GM04504 (cell line): ENCODE data around the gene TPST1.
"Not testable (repeated sequence)": the region's sequence is repeated elsewhere in the genome, so short reads cannot be mapped to it uniquely, and the experiment has no call there.

Source experiments
- DNase-seq: peaks from one replicate; pipeline ENCODE4 v3.0.0-alpha.2; 2012; ENCODE audit warnings: low read depth

TPST1 gene

DNA sequence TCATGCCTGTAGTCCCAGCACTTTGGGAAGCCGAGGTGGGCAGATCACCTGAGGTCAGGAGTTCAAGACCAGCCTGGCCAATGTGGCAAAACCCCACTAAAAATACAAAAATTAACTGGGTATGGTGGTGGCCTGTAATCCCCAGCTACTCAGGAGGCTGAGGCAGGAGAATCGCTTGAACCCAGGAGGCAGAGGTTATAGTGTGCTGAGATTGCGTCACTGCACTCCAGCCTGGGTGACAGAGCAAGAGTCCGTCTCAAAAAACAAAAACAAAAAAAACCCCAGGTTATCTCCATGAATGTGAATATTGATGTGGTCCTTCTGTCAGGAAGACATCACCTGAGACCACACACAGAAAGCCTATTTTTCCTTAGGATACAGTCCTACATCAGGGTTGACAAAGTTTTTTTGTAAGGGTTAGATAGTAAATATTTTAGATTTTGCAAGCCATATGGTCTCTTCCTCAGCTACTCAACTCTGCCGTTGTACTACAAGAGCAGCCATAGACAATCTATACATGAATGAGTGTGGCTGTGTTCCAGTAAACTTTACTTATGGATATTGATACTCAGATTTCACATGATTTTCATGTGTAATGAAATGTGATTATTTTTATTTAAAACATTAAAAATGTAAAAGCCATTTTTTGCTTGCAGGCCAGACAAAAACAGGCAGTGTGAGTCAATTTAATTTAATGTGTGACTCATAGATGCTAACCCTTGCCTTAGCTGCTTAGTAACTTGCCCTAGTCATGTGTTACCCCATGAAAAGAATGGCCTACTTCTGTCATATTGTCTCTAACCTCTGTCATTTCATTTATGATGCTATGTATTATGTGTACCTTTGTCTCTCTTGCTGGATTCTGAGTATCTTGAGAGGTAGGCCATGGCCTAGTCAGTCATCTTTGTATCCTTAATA, 78.1 kb downstream of the TPST1 start:
- peak; percentile 56 for DNase-seq

DNA sequence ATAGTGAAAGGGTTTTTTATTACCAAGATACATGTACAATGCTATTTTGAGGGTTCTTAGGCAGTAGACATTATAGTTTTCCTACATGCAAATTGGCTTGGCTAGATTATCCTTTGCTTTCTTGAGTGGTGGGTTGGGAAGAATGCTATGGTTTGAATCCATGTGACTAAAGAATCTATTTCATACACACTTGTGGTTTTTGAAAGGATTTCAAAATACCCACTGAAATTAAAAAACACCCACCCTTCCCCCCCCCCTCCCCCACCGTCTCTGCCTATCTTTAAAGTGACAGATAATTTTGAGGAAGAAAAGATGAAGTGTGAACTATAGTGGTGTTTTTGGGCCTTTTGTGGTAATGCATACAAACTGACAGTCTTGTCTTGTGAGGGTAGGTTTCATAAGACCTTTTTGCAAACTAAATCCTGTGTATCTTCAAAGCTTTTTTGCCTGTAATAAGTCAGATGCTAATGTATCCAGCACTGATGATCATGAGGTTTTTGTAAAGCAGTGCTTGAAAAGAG, 90.9 kb downstream of the TPST1 start:
- DNase-seq: no peak

GRCh38 chr7:66296557-66296956, 91.4 kb downstream of the TPST1 start:
- no peak for DNase-seq

DNA sequence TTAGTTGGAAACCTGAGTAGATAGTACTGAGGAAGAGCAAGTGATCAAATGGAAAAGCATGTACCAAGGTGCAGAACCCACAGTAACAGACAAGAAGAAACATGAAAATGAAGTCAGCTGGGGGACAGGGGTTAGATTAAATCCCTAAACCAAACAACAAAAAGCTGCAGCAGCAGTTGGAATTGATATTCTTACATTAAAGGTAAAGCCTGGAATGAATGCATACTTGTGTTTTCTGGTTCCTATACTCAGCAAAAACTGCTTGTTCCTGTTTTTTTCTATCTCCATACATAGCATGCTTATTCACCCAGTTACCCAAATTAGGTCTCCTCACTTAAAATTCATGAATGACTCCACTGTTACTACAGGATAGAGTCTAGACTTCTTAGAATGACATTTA, 92.4 kb downstream of the TPST1 start:
- no peak for DNase-seq

DNA sequence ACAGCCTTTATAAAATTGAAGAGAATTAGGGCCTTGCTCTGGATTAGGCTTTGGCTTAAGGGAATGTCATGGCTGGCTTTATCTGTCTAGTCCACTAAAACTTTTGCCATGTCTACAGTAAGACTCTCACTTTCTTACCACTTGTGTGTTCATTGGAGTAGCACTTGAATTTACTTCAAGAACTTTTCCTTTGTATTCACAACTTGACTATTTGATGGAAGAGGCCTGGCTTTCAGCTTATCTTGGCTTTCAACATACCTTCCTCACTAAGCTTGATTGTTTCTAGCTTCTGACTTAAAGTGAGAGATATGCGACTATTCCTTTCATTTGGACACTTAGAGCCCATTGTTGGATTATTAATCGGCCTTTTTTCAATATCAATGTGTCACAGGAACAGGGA, 96.1 kb downstream of the TPST1 start:
- DNase-seq: no peak

GRCh38 chr7:66301737-66302136, 96.6 kb downstream of the TPST1 start:
- DNase-seq: no peak

DNA sequence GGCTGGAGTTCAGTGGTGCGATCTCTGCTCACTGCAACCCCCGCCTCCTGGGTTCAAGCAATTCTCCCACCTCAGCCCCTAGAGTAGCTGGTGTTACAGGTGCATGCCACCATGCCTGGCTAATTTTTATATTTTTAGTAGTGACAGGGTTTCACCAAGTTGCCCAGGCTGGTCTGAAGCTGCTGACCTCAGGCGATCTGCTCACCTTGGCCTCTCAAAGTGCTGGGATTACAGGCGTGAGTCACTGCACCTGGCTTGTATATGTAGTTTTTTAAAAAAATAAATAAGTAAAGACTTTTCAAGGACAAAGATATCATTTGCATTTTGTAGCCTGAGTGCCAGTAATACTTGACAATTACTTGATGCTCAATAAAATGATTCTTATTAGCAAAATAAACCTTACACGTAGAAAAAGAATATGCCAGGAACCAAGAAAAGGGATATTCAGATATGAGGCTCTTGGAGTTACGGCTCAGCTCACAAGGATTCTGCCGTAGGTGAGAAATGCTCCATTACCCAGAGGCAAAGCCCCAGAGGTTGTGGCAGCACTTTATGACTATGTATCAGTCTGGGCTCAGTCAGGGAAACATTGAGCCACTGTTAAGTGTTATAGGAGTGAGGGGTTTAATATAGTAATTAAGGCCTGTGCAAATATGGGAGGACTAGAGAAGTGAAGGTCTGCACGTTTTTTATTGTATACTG, 98.5 kb downstream of the TPST1 start:
- no peak for DNase-seq

DNA sequence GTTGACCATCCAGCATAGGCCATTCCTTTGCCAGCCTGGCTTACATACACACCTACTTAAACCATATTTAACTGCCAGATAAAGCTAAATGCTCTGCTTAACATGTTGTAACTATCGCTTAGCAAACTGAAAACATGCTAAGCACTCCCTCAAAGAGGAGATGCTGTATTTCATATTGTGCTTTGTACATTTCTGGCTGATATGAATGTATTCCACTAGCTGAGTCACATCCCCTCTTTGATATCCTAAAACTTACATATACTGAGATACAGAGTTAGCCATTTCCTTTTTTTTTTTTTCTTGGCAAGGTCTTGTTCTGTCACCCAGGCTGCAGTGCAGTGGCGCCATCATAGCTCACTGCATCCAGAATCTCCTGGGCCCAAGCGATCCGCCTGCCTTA, 99.4 kb downstream of the TPST1 start:
- DNase-seq: no peak

- no peak for DNase-seq
These were observed 101.1 kb downstream of the TPST1 start for GRCh38 chr7:66306243-66306642.

- DNase-seq: no peak
These were observed 102.6 kb downstream of the TPST1 start for GRCh38 chr7:66307591-66308215.

- no peak for DNase-seq
These were observed 103.3 kb downstream of the TPST1 start for GRCh38 chr7:66308411-66308810.

GRCh38 chr7:66310620-66311019, 105.5 kb downstream of the TPST1 start:
- DNase-seq: no peak

- no peak for DNase-seq
These were observed 108.9 kb downstream of the TPST1 start for GRCh38 chr7:66313886-66314568.

DNA sequence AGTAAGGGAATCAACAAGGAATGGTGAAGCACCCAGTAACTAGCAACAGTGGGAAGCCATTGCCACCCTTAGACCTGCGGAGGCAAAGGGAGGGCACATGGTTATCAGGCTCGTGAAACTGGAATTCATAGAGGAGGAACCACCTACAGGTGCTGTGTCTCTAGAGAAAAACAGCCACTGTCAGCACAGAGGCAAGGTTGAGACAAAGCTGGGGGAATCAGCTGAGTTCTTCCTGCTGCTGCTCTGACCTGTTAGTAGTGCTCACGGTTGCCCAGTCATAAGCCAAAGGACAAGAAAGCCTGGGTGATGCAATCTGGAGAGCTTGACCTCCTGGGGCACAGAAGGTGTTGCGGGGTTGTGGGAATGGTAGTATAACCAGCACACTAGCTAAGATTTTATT, 110.1 kb downstream of the TPST1 start:
- DNase-seq: no peak

GRCh38 chr7:66319407-66319979, 114.4 kb downstream of the TPST1 start:
- no peak for DNase-seq

GRCh38 chr7:66321283-66321682, 116.1 kb downstream of the TPST1 start:
- no peak for DNase-seq

GRCh38 chr7:66323114-66323796, 118.1 kb downstream of the TPST1 start:
- no peak for DNase-seq

- DNase-seq: not testable (repeated sequence)
These were observed 119.9 kb downstream of the TPST1 start for GRCh38 chr7:66324985-66325384.

GRCh38 chr7:66326501-66327215, 121.5 kb downstream of the TPST1 start:
- peak; percentile 79 for DNase-seq

GRCh38 chr7:66330961-66331360, 125.8 kb downstream of the TPST1 start:
- peak; percentile 19 for DNase-seq
